ENCODE data around the gene CCDC33. TPM values are rescaled to one million over a fixed set of nuclear protein-coding genes. Genes with fewer than 3 reads are reported as not detected.
"Not testable (repeated sequence)": the region's sequence is repeated elsewhere in the genome, so short reads cannot be mapped to it uniquely, and the experiment has no call there.

Gene CCDC33
- polyA plus RNA-seq, 1 donor, result not detected

- DNase-seq (ENCODE audit: low read depth), result not testable (repeated sequence)
These were observed 123.2 kb downstream of the CCDC33 start for GRCh38 chr15:74359376-74359775.

- DNase-seq (ENCODE audit: low read depth), result not testable (repeated sequence)
These were observed 124.7 kb downstream of the CCDC33 start for GRCh38 chr15:74360855-74361254.

- no peak for DNase-seq (ENCODE audit: low read depth)
These were observed 126.4 kb downstream of the CCDC33 start for GRCh38 chr15:74362482-74362881.

GRCh38 chr15:74364936-74365597 is 128.9 kb downstream of the CCDC33 start:
- no peak for DNase-seq (ENCODE audit: low read depth)

- peak; percentile 48 for DNase-seq (ENCODE audit: low read depth)
These were observed 129.7 kb downstream of the CCDC33 start for GRCh38 chr15:74365598-74366445.

- DNase-seq (ENCODE audit: low read depth), result no peak
These were observed 131.2 kb downstream of the CCDC33 start, which contains the start of gene CYP11A1 for GRCh38 chr15:74367296-74367854. Gene CYP11A1 (minus strand): TSS chr15:74367646. CDS start chr15:74367585, 61 bp downstream.

- no peak for DNase-seq (ENCODE audit: low read depth)
These were observed 132.0 kb downstream of the CCDC33 start for GRCh38 chr15:74368121-74368520.

- DNase-seq (ENCODE audit: low read depth), result no peak
These were observed 133.1 kb downstream of the CCDC33 start for GRCh38 chr15:74369084-74369745.

GRCh38 chr15:74369756-74370155 is 133.6 kb downstream of the CCDC33 start:
- DNase-seq (ENCODE audit: low read depth), result no peak

GRCh38 chr15:74370471-74370870 is 134.3 kb downstream of the CCDC33 start:
- no peak for DNase-seq (ENCODE audit: low read depth)

- DNase-seq (ENCODE audit: low read depth), result no peak
These were observed 137.0 kb downstream of the CCDC33 start for GRCh38 chr15:74373056-74373650.

- DNase-seq (ENCODE audit: low read depth), result peak; percentile 61
These were observed 137.9 kb downstream of the CCDC33 start for GRCh38 chr15:74373731-74374647.

GRCh38 chr15:74374648-74375302 is 138.6 kb downstream of the CCDC33 start:
- no peak for DNase-seq (ENCODE audit: low read depth)

- no peak for DNase-seq (ENCODE audit: low read depth)
These were observed 139.2 kb downstream of the CCDC33 start for GRCh38 chr15:74375303-74375693.

- no peak for DNase-seq (ENCODE audit: low read depth)
These were observed 140.1 kb downstream of the CCDC33 start for GRCh38 chr15:74376226-74376625.

- DNase-seq (ENCODE audit: low read depth), result no peak
These were observed 140.9 kb downstream of the CCDC33 start for GRCh38 chr15:74376825-74377581.

GRCh38 chr15:74377831-74378766 is 142.0 kb downstream of the CCDC33 start:
- DNase-seq (ENCODE audit: low read depth), result no peak

- no peak for DNase-seq (ENCODE audit: low read depth)
These were observed 142.7 kb downstream of the CCDC33 start for GRCh38 chr15:74378848-74379247.

Data from forelimb muscle (tissue), 1 donor.